Measurements from ENCODE around the gene FLYWCH1.

The FLYWCH1 gene

DNA sequence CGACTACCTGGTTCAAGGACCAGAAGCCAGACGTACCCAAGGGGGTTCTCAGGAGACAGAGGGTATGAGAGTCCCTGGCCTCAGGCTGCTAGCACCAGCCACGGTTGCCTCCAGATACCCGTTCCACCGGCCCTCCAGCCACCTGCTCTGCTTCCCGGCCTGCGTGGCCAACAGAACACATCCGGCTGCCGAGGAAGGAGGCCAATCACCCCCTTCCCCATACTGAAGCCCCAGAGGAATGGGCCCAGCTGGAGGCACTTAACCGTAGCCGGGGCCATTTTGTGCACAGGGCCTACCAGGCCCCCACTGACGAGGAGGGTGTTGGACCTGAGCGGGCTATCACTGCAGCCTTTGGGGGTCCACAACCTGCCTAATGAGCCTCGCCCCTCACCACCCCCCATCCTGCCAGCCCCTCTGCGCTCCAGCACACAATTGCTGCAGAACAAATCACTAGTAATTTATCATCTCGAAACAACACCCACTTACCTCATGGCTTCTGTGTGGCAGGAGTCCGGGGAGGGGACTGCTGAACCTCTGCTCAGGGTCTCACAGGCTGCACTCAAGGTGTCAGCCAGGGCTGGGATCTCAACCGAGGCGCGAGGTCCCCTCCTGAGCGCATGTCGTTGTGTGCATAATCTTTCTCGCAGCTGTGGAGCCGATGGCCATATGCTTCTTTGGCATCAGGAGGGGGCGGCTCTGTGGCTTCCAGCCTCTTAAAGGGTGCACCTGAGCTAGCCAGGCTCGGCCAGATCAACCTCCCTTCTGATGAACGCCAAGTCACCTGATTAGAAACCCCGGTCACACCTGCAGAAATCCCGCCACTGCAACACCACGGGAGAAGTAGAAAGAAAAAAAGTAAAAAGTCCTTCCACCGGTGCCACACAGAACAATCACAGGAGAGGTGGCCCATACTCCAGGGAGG, 42.2 kb downstream of the FLYWCH1 start:
- intact Hi-C loops (cut with DNase I; ENCODE audit: low total_unique reads), result no loop called here
- Histone ChIP-seq H3K4me1 (no peaks in the 10 kb centered on the region), H3K27me3 (peaks cover 0 to 41% of the 10 kb centered on the region in 2 donors), H3K4me3 (no peak overlapping the region), H3K9me3 (no peaks in the 10 kb centered on the region), H3K27ac (no peak overlapping the region), H3K36me3 (peaks cover 5 to 12% (median 10%) of the 10 kb centered on the region in 3 donors)
- TF ChIP-seq CTCF (IDR thresholded peaks at IDR 0.05), result no peak
- DNase-seq, result no peak

DNA sequence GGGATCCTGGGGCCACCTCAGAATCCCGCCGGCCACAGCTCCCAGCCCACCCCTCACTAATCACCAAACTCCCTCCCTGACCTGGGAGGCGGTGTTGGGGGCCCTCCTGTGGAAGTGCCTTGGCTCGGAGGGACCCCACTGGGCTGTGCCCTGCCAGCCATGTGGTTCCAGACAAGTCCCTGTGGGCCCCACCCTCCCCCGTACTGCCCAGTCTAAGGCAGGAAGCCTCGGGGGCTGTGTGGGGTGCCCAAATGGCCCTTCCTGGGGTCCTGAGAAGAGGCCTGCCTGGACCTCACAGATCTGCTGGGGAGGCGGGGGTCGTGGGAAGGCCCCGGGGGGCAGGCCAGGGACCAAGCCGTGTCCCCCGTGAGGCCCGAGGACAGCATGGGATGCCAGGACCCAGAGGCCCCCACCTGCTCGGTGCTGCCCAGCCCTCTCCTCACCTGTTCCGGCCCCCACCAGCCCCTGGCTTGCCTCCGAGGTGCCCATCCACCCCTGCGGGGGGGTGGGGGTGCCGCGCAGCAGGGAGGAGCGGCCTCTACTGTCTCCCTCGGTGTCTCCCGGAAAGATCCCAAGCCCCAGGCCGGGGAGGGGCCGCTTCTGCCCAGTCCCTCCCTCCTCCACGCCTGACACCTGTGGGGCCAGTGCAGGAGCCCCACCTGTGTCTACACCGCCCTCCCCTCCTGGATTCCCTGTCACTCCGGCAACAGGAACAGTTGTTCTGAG, 43.1 kb downstream of the FLYWCH1 start:
- peaks cover 0 to 48% of the 10 kb centered on the region in 2 donors for H3K27me3 ChIP-seq
- peaks cover 0 to 4% (median 2%) of the 10 kb centered on the region in 3 donors for H3K36me3 ChIP-seq
- H3K9me3 ChIP-seq, result no peaks in the 10 kb centered on the region
- no peak overlapping the region for H3K4me3 ChIP-seq
- no peak for TF ChIP-seq CTCF (IDR thresholded peaks at IDR 0.05)
- intact Hi-C loops (cut with DNase I; ENCODE audit: low total_unique reads), result no loop called here
- DNase-seq, result no peak
- no peak overlapping the region for H3K27ac ChIP-seq
- no peaks in the 10 kb centered on the region for H3K4me1 ChIP-seq

DNA sequence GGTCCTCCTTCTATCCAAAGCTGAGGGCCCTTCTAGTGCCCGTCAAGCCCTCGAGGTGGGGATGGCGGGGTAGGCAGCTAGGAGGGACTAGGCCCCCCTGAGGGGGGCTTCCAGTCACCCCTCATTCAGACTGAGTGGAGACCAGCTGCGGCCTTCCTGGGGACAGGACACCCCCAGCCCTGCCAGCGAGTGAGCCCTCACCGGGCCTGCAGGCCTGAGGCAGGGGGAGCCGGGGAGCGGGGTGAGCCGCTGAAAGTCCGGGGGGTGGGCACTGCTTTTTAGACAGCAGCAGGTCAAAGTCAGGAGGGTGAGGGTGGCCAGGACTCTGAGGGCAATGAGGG, 43.7 kb downstream of the FLYWCH1 start:
- no peak overlapping the region for H3K27ac ChIP-seq
- H3K9me3 ChIP-seq, result no peaks in the 10 kb centered on the region
- intact Hi-C loops (cut with DNase I; ENCODE audit: low total_unique reads), result no loop called here
- no peaks in the 10 kb centered on the region for H3K4me1 ChIP-seq
- H3K4me3 ChIP-seq, result no peak overlapping the region
- peaks cover 0 to 54% of the 10 kb centered on the region in 2 donors for H3K27me3 ChIP-seq
- DNase-seq, result no peak
- no peak for TF ChIP-seq CTCF (IDR thresholded peaks at IDR 0.05)
- no peaks in the 10 kb centered on the region for H3K36me3 ChIP-seq

DNA sequence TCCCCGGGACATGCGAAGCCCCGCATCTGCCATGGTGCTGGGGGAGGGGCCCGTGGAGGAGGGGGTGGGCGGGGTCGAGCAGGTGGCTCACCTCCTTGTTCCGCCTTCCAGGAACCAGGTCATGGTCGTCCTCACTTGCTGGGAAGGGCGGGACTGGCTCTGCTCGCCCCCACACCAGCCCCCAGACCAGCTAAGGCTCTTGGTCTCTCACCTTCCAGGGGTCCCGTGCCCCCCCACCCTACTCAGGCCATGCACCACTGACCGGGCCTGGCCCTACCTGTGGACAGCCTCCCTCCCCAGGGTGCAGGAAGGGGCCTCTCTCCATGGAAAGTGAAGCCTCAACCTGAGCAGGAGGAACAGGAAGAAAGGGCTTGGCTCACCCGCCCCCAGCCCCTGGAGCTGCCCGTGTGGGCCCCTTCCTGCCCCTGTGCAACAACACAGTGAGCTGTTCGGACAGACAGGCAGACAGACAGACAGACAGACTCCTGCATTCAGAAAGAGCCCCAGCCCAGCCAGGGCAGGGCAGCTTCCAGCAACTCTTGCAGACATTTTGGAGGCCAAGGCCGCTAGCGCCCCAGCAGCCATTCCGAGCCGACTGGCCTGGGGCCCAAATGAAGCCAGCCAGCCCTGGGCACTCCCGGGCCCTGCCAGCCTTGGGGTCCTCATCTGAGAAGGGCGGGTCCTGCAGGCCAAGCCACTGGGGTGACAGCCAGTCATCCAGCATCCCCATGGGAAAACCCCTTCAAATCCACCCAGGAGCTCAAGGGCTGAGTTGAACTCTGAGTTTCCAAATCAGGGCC, 44.2 kb downstream of the FLYWCH1 start:
- H3K36me3 ChIP-seq, result no peaks in the 10 kb centered on the region
- DNase-seq, result no peak
- no peak for TF ChIP-seq CTCF (IDR thresholded peaks at IDR 0.05)
- H3K27ac ChIP-seq, result no peak overlapping the region
- H3K9me3 ChIP-seq, result no peaks in the 10 kb centered on the region
- no peak overlapping the region for H3K4me3 ChIP-seq
- H3K27me3 ChIP-seq, result peaks cover 0 to 60% of the 10 kb centered on the region in 2 donors
- intact Hi-C loops (cut with DNase I; ENCODE audit: low total_unique reads), result no loop called here
- no peaks in the 10 kb centered on the region for H3K4me1 ChIP-seq

DNA sequence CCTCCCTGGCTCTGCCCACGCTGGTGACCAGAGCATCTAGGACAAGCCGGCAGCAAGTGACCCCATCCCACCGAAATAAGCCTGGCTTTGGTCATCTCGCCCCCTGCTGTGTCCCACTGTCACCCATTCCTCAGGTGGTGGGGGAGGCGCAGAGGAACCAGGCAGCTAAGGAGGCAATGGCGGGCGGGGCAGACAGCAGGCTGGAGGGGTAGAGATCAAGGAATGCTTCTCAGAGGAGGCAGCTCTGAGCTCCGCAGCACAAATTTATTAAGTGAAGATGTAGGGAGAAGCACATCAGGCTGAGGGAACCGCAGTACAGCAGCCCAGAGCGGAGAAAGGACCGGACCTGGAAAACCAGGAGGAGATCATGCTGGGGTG, 44.8 kb downstream of the FLYWCH1 start:
- TF ChIP-seq CTCF (IDR thresholded peaks at IDR 0.05), result no peak
- Histone ChIP-seq H3K27ac (no peak overlapping the region), H3K4me1 (no peaks in the 10 kb centered on the region), H3K4me3 (no peak overlapping the region), H3K36me3 (no peaks in the 10 kb centered on the region), H3K9me3 (no peaks in the 10 kb centered on the region), H3K27me3 (peaks cover 0 to 66% of the 10 kb centered on the region in 2 donors)
- no peak for DNase-seq
- intact Hi-C loops (cut with DNase I; ENCODE audit: low total_unique reads), result no loop called here

Data from tibial artery (tissue), 4 donors.